HL-60 (cell line): Measurements from ENCODE around the gene CTSL.
"Not testable (repeated sequence)": the region's sequence is repeated elsewhere in the genome, so short reads cannot be mapped to it uniquely, and the experiment has no call there.

Experiments used
- DNase-seq, 2 experiments: peaks; one replicate each; pipeline ENCODE4 v3.0.0-alpha.2; 2010 to 2020; ENCODE audit warnings: low read depth in 1 of 2, low spot score in 1 of 2
- H3K27ac ChIP-seq: fragments of 250-450 bp; sonication (Bioruptor Pico); replicated peaks from 2 replicates; pipeline ENCODE4 v1.5.1; 2020; ENCODE audit warnings: mild to moderate bottlenecking, moderate library complexity
- H3K27me3 ChIP-seq: fragments of 250-450 bp; sonication (Bioruptor Pico); 2 replicates; pipeline ENCODE4 v1.5.1; 2021; ENCODE audit warnings: mild to moderate bottlenecking, moderate library complexity; ENCODE audit not compliant: insufficient read depth, poor library complexity, severe bottlenecking
- H3K4me3 ChIP-seq: replicated peaks from 2 replicates; pipeline ENCODE4 v1.5.1; 2011; ENCODE audit warnings: mild to moderate bottlenecking, control low read depth, low read length; ENCODE audit not compliant: insufficient read depth
- GABPA ChIP-seq: IDR thresholded peaks from 2 replicates; pipeline ENCODE4 v1.6.1; 2012; ENCODE audit warnings: low read depth
- POLR2AphosphoS5 ChIP-seq: IDR thresholded peaks from 2 replicates; pipeline ENCODE4 v1.6.1; 2012; ENCODE audit warnings: low read depth
- SPI1 ChIP-seq: IDR thresholded peaks from 2 replicates; pipeline ENCODE4 v1.6.1; 2012; ENCODE audit warnings: low read depth, mild to moderate bottlenecking, borderline replicate concordance
- TF ChIP-seq, protein P1 (sequence below): IDR thresholded peaks from 2 replicates; pipeline ENCODE4 v1.6.1; 2012; ENCODE audit warnings: low read depth; ENCODE audit not compliant: insufficient replicate concordance
- TF ChIP-seq, protein P2 (sequence below): IDR thresholded peaks from one replicate; pipeline ENCODE4 v1.5.1; 2011; ENCODE audit warnings: low read length, control low read depth, inconsistent platforms; ENCODE audit not compliant: insufficient read depth

The CTSL gene

DNA sequence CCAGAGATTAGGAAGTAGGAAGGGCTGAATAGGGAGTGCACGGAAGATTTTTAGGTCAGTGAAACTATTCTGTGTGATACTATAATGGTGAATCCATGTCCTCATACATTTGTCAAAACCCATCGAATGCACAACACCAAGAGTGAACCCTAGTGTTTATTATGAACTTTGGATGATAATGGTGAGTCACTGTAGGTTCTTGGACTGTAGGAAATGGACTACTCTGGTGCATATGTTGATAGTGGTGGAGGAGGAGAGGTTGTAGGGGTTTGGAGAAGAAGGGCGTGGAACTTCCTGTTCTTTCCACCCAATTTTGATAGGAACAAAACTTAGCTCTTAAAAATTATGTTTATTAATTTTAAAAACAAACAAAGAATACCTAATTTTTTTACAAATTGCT lies 14.3 kb downstream of the CTSL start:
- DNase-seq: no peak
- Histone ChIP-seq H3K27ac (no peak overlapping the region), H3K4me3 (no peak overlapping the region), H3K27me3 (no peaks in the 10 kb centered on the region)
- TF ChIP-seq POLR2AphosphoS5 (no peak), GABPA (no peak), SPI1 (no peak)
- TF ChIP-seq, protein P1, sequence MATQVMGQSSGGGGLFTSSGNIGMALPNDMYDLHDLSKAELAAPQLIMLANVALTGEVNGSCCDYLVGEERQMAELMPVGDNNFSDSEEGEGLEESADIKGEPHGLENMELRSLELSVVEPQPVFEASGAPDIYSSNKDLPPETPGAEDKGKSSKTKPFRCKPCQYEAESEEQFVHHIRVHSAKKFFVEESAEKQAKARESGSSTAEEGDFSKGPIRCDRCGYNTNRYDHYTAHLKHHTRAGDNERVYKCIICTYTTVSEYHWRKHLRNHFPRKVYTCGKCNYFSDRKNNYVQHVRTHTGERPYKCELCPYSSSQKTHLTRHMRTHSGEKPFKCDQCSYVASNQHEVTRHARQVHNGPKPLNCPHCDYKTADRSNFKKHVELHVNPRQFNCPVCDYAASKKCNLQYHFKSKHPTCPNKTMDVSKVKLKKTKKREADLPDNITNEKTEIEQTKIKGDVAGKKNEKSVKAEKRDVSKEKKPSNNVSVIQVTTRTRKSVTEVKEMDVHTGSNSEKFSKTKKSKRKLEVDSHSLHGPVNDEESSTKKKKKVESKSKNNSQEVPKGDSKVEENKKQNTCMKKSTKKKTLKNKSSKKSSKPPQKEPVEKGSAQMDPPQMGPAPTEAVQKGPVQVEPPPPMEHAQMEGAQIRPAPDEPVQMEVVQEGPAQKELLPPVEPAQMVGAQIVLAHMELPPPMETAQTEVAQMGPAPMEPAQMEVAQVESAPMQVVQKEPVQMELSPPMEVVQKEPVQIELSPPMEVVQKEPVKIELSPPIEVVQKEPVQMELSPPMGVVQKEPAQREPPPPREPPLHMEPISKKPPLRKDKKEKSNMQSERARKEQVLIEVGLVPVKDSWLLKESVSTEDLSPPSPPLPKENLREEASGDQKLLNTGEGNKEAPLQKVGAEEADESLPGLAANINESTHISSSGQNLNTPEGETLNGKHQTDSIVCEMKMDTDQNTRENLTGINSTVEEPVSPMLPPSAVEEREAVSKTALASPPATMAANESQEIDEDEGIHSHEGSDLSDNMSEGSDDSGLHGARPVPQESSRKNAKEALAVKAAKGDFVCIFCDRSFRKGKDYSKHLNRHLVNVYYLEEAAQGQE: no peak
- TF ChIP-seq, protein P2, sequence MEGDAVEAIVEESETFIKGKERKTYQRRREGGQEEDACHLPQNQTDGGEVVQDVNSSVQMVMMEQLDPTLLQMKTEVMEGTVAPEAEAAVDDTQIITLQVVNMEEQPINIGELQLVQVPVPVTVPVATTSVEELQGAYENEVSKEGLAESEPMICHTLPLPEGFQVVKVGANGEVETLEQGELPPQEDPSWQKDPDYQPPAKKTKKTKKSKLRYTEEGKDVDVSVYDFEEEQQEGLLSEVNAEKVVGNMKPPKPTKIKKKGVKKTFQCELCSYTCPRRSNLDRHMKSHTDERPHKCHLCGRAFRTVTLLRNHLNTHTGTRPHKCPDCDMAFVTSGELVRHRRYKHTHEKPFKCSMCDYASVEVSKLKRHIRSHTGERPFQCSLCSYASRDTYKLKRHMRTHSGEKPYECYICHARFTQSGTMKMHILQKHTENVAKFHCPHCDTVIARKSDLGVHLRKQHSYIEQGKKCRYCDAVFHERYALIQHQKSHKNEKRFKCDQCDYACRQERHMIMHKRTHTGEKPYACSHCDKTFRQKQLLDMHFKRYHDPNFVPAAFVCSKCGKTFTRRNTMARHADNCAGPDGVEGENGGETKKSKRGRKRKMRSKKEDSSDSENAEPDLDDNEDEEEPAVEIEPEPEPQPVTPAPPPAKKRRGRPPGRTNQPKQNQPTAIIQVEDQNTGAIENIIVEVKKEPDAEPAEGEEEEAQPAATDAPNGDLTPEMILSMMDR: no peak

DNA sequence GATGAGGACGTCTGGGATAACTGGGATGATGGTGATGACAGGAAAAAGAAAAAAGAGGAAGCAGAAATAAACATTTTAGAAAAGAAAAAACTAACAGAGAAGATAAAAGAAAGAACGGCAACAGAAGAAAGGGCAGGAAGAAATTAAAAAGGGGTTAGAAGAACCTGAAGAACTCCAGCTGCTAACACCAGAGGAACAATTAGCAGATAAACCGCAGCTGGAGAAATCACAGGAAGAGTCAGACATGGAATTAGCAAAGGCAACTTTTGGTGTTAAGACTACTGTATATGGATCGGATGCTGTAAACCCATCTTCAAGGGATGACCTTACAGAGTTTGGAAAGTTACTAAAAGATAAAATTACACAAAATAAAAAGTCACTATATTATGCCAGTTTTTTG lies 15.4 kb downstream of the CTSL start:
- Histone ChIP-seq H3K27ac (no peak overlapping the region), H3K4me3 (no peak overlapping the region), H3K27me3 (no peaks in the 10 kb centered on the region)
- no peak for DNase-seq
- no peak for TF ChIP-seq GABPA

DNA sequence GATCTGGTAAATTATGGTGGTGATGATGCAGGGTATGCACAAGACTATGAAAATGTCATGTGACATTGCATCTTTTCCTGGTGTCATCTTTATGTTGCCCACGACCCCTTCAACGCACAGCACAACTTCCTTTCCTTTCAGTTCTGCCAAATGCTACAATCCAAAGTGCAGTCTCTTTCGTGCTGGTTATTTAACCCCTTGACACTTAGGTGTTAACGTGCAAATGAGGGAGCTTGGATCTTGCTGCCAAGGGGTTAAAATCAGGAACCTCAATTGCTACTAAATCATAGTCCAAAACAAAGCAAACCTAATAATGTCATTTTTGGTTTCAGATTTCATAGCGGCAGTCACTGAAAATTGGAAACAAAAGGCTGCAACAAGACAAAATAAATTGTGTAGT lies 16.0 kb downstream of the CTSL start:
- H3K4me3 ChIP-seq: no peak overlapping the region
- no peaks in the 10 kb centered on the region for H3K27me3 ChIP-seq
- no peak overlapping the region for H3K27ac ChIP-seq
- no peak for DNase-seq
- TF ChIP-seq, protein P2: no peak
- TF ChIP-seq SPI1 (no peak), GABPA (no peak), POLR2AphosphoS5 (no peak)
- TF ChIP-seq, protein P1: no peak

DNA sequence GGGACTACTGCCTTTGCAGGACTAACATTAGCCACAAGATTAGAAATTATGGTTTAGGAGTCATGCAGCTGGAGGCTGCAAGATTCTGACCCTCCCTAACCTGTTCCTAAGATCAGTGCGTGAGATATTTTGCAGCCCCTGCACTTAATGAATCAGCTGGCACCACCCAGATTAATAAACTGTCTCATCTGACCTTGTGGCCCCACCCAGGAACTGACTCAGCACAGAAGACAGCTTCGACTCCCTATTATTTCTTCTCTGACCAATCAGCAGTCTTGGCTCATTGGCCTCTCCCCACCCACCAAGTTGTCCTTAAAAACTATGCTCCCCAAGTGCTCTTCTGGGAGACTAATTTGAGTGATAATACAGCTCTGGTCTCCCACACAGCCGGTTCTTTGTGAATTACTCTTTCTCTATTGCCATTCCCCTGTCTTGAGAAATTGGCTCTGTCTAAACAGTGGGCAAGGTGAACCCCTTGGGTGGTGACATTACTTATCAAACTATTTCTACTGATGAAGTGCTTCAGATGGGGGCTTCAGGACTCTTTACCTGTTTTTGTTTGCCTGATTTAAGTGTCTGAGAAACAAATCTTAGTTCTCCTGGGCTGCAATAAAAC lies 17.0 kb downstream of the CTSL start:
- H3K27ac ChIP-seq: no peak overlapping the region
- DNase-seq: no peak
- TF ChIP-seq SPI1 (no peak), POLR2AphosphoS5 (no peak), GABPA (no peak)
- TF ChIP-seq, protein P2: no peak
- H3K27me3 ChIP-seq: no peaks in the 10 kb centered on the region
- H3K4me3 ChIP-seq: no peak overlapping the region

DNA sequence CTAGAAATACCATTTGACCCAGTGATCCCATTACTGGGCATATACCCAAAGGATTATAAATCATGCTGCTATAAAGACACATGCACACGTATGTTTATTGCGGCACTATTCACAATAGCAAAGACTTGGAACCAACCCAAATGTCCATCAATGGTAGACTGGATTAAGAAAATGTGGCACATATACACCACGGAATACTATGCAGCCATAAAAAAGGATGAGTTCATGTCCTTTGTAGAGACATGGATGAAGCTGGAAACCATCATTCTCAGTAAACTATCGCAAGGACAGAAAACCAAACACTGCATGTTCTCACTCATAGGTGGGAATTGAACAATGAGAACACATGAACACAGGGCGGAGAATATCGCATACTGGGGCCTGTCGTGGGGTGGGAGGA lies 18.3 kb downstream of the CTSL start:
- not testable (repeated sequence) for DNase-seq, H3K27me3 ChIP-seq, H3K27ac ChIP-seq, H3K4me3 ChIP-seq
